Choroid plexus epithelial cell (primary cell): ENCODE results near the gene CLGN.

Source experiments
- DNase-seq: peaks from one replicate; pipeline ENCODE4 v3.0.0-alpha.2; 2010; ENCODE audit warnings: low read depth
- H3K4me3 ChIP-seq: 2 replicates; pipeline ENCODE4 v1.5.1; 2011; ENCODE audit warnings: low read depth, mild to moderate bottlenecking, control low read depth, low read length, moderate library complexity
- CTCF ChIP-seq: conservative IDR thresholded peaks from 2 replicates; pipeline ENCODE4 v1.5.1; 2011; ENCODE audit warnings: low read depth, mild to moderate bottlenecking, control low read depth, inconsistent platforms, low read length, moderate library complexity

CLGN gene

GRCh38 chr4:140382732-140383131, 44.7 kb downstream of the CLGN start:
- TF ChIP-seq CTCF = no peak
- no peak for DNase-seq
- no peak overlapping the region for H3K4me3 ChIP-seq

DNA sequence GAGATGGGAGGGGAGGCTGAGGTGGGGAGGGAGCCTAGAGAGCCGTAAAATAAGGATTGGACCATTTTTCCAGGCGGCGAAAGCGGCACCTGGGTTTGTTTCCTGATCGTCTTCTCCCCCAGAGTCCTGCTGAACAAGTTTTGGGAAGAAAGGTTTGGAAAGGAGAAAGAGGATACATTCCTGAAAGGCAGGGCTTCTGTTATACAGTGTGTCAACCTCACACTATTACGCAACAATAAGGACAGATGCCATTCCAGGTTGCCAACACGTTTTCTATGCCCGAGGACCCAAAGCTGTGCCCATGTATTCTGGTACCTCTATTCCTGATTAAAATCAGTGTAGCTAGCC, 53.3 kb downstream of the CLGN start:
- TF ChIP-seq CTCF = no peak
- no peak for DNase-seq
- peak overlapping the region; percentile 91 for H3K4me3 ChIP-seq

DNA sequence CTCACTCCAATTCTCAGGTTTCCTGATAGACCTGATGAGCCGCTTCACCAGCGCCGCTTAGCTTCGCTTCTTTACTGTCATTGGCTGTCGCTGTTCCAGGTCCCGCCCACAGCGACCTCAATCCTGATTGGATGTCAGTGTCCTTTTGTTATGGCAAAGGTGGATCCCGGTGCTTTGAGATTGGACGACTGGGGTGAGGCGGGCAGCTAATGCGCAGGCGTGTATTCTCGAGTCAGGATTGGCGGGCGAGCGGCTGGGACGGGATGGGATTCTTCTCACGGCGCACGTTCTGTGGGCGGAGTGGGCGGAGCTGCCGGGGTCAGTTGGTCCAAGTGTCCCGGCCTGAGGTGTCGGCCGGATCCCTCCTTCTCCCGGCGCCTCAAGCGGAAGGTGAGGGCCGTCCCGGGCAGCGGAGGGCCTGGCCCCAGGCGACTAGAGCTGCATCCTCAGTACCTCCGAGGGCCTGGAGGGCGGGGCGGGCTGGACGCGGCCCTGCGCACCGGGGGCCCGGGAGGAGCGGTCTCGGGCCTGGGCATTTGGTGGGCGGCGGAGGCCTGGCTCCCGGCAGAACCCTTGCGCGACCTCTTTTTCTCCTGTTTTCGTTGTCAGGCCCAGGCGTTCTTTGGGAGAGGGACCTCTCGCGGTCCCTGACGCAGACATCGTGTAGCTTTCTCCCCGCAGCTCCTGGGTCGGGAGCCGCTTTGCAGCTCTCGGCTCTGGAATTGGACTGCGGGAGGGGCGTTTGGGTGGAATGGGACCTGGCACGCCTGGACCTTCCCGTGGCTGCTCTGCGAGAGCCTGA, 53.9 kb downstream of the CLGN start, which contains the start of gene SCOC:
SCOC (plus strand) TSS at position 319 of the 802 bp plus-strand sequence. CDS start 5,525 bp downstream, outside the sequence.
- no peak for TF ChIP-seq CTCF
- DNase-seq = peak; percentile 99
- H3K4me3 ChIP-seq = peak within 1 kb of the TSS; percentile 91

DNA sequence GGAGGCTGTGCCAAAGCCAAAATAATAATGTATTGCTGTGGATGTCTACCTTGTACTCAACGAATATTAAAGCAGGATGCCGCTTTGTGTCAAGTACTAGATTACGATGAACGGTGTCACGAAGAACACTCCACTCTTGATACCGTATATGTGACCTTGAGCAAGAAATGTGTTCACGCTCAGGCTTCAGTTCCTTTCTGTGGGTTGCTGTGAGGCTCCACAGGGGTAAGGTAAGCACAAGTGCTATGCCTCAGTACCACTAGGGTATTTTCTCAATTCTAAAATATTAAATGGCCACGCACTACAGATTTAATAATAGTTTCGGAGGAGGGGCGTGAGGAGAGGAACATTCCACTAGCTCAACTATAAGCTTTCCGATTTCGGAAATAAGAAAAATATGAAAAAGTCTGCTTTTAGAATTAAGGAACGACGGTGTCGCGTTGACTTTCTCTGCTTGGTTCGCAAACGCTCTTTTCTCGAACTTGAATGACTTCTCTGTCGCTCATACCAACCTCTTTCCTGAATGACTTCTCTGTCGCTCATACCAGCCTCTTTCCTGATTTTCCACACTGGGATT, 54.6 kb downstream of the CLGN start:
- peak; percentile 31 for DNase-seq
- TF ChIP-seq CTCF = peak; percentile 24
- peak overlapping the region; percentile 91 for H3K4me3 ChIP-seq

- no peak for DNase-seq
Measured at GRCh38 chr4:140368686-140369085, 58.8 kb downstream of the CLGN start.

GRCh38 chr4:140367738-140368137, 59.7 kb downstream of the CLGN start:
- DNase-seq = peak; percentile 36
- H3K4me3 ChIP-seq = no peak overlapping the region
- TF ChIP-seq CTCF = no peak

More at GRCh38 chr4:140368686-140369085, 58.8 kb downstream of the CLGN start:
- no peak overlapping the region for H3K4me3 ChIP-seq
- TF ChIP-seq CTCF = no peak
